Activated CD4-positive, alpha-beta T cell treated with anti-CD3 and anti-CD28 coated beads for 4 hours (primary cell): Measurements from ENCODE around the gene PHB1.

Experiments
- DNase-seq, 2 donors: peaks; one replicate each; pipeline ENCODE4 v3.0.0-alpha.2; 2020

The PHB1 gene

DNA sequence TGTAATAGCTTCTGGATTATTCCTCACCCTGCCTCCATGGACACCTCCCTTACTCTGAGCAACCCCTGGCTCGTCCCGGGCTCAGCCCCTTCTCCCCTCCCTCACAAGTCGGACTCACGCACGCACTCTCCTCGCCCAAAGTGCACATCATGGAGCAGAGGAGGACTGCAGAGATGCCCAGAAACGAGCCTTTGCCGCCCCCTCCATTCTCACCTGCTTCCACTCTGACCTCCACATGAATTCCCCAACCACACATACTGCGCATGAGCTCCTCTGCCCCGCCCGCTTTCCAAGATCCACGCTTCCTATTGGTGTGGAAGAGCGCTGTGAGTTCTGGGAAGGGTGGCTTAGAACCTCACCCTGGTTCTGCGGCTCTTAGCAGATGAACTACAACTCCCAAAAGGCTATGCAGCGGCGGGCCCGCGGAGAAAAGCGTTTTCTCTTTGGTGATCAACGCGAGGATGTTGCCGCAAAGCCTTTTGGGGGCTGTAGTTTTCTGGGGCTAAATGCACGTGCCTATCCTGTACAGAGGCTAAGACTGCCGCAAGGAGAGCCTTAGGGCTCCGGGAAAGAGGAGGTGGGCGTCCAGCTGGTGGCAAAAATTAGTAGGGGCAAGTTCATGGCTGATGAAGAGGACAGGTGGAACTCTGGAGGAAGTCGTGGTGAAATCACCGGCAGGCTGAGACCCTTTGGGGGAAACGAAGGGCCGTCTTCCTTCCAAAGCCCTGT lies at the start of gene PHB1:
Gene PHB1, minus strand, starts transcription at position 261 of the 729 bp plus-strand sequence. CDS start 1,618 bp downstream, outside the sequence.
- DNase-seq = peak; percentile 92 to 95

GRCh38 chr17:49464049-49464448 lies 49.4 kb upstream of the PHB1 start:
- no peak for DNase-seq

- DNase-seq = no peak
Observed at GRCh38 chr17:49461580-49461979, 46.9 kb upstream of the PHB1 start.

- DNase-seq = no peak
Observed at GRCh38 chr17:49460401-49460800, 45.7 kb upstream of the PHB1 start.

GRCh38 chr17:49459401-49459984 lies 44.8 kb upstream of the PHB1 start:
- no peak for DNase-seq

DNA sequence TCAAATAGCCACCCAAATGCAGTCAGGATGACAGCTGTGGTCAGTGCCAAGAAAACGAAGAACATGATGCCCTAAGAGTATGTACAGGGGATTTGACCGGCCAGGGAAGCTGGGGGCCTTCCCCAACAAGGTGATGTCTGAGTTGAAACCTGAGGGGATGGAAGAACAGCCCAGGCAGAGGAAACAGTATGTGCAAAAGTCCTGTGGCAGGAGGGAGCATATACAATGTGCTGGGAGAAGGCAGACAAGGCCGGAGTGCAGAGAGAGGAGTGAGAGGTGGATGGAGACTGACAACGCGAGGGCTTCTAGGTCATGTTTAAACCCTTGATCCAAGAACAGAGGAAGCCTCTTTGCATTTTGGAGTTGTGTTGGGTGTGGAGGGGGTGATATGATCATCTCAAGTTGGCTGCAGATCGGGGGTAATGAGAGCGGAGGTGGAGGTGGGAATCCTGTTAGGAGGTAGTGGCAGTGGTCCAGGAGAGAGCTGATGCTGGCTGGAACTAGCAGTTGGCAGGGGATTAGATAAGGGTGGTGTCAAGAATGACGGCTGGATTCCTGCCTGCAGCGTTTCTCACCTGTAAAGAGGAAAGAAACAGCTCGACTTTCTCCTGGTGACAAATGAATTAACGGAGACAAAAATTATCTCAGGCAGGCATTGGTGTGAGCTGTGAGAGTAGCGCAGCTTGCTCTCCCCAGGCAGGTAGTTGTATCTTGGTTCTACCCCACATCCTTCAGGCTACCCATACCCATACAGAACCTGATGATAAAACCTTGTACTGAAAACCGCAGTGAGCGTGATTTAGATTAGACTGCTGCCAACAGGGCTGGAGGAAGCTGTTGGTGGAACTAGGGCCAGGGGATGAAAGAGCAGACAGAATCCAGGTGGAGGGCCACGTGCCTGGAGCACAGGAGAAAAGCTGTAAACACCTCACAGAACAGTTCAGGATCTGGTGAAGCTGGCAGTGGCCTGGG lies 43.2 kb upstream of the PHB1 start:
- no peak for DNase-seq

DNA sequence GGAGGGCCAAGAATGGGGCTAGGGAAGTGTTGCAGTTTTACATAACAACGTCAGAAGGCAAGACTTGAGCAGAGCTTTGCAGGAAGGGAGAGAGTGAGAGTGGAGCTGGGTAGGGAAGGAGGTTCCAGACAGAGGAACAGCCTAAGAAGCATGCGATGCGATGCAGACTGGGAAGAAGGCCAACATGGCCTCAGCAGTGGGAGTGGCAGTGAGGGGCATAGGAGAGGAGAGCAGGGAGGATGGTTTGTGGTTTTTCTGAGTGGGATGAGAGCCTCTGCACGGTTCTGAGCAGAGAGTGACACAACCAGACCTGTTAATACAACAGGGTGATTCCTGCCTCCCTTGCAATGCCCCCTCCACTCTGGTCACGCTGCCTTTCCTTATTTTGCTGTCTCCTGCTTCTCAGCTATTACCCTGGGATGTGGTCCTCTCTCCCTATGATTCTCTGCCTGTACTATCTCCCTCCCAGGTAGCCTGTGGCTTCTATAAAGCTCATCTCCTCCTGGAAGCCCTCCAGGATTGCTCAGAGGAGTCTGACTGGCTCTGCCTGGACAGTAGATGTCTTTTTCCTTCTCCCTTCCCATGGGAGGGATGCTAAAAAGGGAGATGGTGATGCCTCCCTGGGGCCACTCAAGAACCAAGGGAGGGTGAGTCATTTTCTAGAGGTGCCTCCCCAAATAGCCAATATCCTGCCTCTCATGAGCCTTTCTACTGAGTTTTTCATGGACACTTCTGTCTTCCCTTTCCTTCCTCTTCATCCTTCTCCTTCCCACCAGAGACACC lies 41.7 kb upstream of the PHB1 start:
- DNase-seq = no peak

DNA sequence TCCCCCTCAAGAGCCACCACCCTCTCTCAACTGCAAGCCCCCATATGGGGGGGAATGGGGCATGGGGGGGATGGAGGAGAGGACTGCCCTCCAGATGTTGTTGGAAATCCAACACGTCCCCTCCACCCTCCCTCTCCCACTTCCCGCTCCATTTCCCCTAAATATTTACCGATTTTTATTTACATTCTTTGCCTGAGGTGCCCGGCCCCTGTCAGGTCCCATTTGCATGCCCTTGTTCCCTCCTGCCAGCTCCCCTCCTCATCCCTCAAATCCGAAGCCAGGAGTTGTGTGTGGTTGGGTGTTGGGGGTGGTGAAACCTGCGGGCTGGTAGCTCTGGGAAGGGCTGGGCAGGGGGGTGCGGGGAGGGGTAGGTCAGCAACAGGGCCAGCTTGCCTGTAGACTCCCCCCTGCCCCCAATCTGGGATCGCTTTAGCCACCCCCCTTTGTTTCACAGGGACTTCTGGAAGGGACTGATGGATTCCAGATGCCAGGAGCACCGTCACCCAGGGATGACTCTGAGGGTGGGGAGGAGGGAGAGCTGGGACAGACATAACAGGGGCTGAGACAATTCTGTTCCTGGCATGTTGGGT lies 40.7 kb upstream of the PHB1 start:
- DNase-seq = no peak

- DNase-seq = no peak
Observed at GRCh38 chr17:49454050-49454449, 39.4 kb upstream of the PHB1 start.

GRCh38 chr17:49452661-49453060 lies 38.0 kb upstream of the PHB1 start:
- DNase-seq = no peak

DNA sequence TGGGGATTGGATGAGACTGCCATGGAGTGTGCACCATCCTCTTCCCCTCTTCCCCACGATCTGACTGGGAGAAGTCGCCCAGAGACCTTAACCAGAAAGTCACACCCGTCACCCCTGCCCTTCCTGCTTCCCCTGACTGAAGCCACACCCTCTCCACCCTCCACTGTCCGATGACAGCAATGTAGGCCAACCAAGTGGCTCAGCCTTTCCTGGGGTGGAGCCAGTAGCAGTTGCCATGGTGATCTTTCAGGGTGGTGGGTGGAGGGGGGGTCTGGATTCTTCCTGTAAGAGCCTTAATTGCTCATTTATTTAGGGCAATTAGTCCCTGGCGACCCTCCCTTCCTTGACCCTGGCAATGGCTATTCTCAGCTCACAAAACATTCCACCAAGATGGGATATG lies 37.5 kb upstream of the PHB1 start:
- DNase-seq = no peak

DNA sequence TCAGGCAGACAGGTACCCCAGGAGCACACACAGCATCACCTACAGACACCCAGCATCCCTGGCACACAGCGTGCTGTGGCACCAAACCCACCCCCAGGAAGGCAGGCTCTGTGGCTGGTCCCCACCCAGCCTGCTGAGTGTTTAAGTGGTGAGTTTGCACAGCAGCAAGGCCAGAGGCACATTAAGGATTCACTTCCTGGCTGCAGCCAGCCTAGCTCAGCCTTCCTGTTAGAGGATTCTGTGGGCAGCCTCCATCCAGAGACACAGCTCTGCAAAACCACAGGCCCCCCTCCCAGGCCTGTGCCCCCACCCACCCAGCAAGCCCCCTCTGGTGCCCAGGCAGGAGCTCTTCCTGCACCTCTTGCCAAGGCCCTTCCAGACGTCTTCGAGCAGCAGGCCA lies 36.1 kb upstream of the PHB1 start:
- no peak for DNase-seq

DNA sequence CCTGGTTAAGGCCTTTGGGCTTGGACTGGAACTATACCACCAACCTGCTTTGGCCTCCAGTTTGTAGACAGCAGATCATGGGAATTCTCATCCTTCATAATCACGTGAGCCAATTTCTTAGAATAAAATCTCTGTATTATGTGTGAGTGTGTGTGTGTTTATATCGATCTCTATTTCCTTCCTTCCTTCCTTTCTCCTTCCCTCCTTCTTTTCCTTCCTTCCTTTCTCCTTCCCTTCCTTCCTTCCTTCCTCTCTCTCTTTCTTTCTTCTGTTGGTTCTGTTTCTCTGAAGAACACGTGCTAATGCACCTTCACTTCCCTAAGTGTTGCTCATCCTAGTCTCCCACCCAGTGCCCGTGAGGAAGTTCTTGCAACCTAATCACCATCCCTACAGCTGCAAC lies 35.5 kb upstream of the PHB1 start:
- DNase-seq = no peak

DNA sequence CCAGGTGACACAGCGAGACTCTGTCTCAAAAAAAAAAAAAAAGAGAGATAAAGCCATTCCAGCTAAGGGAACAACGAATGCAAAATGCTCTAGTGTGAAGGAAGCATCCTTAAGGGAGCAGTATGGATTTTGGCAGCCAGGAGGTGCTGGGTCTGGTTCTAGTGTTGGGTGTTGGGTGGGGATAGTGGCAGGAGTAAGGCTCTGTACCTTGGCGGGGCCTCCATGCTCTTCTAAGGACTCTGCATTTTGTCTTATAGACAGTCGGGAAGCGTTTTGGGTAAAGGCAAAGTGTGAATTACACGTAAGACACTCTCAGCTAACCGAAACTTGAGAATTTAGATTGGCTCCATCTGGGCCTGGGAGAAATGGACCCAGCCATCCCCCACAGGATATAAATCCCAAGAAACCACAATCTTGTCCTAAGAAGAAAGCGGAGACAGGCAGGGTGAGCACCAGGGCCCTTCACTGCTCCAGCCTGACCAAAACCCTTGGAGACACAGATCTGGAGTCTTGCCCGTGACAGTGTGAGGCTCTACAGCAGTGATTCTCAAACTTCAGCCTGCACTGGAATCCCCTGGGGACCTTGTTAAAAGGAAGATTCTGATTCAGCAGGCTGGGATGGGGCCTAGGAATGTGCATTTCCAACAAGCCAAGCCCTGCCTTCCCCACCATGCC lies 33.1 kb upstream of the PHB1 start:
- no peak for DNase-seq

GRCh38 chr17:49445591-49445990 lies 30.9 kb upstream of the PHB1 start:
- no peak for DNase-seq

DNA sequence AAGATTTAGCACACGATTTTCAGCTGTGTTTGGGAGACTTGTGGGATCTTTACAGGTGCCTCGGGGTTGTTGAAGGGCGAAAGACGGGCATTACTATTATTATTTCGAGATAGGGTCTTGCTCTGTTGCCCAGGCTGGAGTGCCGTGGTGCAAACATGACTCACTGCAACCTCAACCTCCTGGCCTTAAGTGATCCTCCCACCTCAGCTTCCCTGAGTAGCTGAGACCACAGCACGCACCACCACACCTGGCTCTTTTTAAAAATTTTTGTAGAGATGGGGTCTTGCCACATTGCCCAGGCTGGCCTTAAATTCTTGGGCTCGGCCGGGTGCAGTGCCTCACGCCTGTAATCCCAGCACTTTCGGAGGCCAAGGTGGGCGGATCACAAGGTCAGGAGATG lies 29.7 kb upstream of the PHB1 start:
- no peak for DNase-seq

- no peak for DNase-seq
Observed at GRCh38 chr17:49443862-49444261, 29.2 kb upstream of the PHB1 start.

DNA sequence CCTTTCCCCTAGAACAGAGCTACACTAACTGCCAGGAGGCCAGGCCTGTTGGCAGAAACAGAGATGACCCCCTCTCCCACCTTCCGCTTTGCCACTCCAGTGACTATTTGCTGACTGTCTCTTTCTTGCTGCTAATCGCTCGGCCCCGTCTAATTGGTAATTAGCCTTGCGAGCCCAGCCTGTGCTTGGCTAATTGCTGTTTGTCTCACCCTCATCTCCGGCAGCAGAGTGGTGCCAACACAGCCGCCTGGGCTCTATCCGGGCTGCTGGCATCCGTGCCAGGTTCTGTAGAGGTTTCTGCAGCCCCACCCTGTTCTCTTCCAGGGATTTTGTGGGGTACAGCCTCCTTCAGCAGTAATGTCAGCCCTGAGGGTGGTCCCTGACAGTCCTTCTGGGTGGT lies 27.4 kb upstream of the PHB1 start:
- DNase-seq = no peak

- no peak for DNase-seq
Observed at GRCh38 chr17:49441578-49441977, 26.9 kb upstream of the PHB1 start.

DNA sequence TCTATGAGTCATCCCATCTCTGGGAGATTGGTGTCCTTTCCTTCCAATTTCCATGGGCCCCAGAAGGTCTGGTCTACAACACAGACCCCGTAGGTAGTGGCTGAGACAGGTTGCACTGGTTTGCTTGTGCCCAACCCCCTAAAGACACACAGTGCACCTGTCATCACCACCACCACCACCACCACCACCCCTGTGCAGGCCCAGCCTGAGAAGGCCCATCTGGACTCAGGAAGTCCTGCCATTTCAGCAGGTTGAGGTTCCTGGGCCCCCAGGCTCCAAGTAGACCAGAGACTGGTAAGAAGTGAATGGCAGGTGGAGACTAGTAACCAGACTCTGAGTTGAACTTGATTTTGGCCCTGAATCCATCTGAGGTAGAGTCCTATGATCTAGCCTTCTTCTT lies 25.9 kb upstream of the PHB1 start:
- no peak for DNase-seq

DNA sequence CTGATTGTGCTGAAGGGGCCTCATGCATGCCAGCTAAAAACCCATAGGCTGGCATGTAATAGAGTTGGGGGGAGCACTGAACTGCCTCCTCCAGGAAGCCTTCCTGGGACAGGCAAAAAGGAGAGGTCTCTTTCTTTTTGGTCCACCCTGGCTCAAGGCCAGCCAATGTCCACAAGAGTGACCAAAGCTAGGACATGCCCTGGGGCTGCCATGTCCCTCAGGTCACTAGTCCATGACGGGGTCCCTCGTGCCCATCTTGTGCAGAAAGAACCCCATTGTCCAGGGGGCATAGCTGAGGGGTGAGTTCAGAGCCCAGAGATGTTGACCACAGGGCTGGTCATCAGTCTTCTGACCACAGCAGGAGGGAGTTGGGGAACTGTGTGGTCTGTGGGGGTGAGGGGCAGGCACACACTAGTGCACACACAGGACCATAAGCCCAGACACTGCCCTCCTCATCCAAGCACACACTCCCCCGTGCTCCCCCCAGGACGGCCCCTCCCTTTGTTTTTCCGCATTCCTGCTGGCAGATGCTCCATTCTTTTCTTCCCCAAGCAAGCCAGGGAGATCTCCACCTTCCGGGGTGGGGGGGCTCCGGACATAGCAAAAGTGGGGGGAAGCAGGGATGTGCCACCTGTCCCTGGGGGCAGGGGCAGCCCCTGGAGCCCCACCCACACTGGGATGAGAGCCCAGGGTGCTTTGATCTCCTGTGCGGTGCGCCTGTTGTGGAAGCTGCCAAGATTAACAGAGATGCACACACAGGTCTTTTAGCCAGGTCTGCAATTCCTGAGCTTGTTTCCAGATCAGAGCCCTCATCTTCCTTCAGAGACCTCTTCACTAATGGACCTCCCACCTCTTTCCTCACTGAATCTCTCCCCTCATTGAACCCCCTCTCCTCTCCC lies 25.2 kb upstream of the PHB1 start:
- DNase-seq = no peak
